Liver (tissue), 9 donors: Measurements from ENCODE around the gene NAA10. TPM values are rescaled to one million over a fixed set of nuclear protein-coding genes. Genes with fewer than 3 reads are reported as not detected.

Source experiments
- DNase-seq: peaks from one replicate; pipeline ENCODE4 v3.0.0-alpha.2; 2017; ENCODE audit warnings: low spot score
- H3K27ac ChIP-seq, 2 donors: one replicate each; pipeline ENCODE4 v1.7.0; 2013; ENCODE audit warnings: inconsistent platforms in 2 of 2, low read length in 2 of 2, control low read depth in 1 of 2, low read depth in 1 of 2, mild to moderate bottlenecking in 1 of 2
- H3K27me3 ChIP-seq, 4 donors: one replicate each; pipeline versions ENCODE4 v1.6.1 to v1.7.0; 2013; ENCODE audit warnings: low read length in 3 of 4, inconsistent platforms in 1 of 4, mild to moderate bottlenecking in 1 of 4, moderate library complexity in 1 of 4; ENCODE audit not compliant: control insufficient read depth in 4 of 4, insufficient read depth in 4 of 4
- H3K36me3 ChIP-seq, 4 donors: one replicate each; pipeline versions ENCODE4 v1.6.1 to v1.7.0; 2013; ENCODE audit warnings: low read length in 3 of 4, mild to moderate bottlenecking in 3 of 4, low read depth in 1 of 4, moderate library complexity in 1 of 4; ENCODE audit not compliant: control insufficient read depth in 4 of 4, insufficient read depth in 3 of 4
- H3K4me1 ChIP-seq, 4 donors: one replicate each; pipeline versions ENCODE4 v1.6.1 to v1.7.0; 2013; ENCODE audit warnings: low read length in 3 of 4, mild to moderate bottlenecking in 3 of 4, moderate library complexity in 1 of 4; ENCODE audit not compliant: control insufficient read depth in 4 of 4, insufficient read depth in 4 of 4
- H3K4me3 ChIP-seq, 3 donors: one replicate each; pipeline versions ENCODE4 v1.6.1 to v1.7.0; 2013; ENCODE audit warnings: low read length in 3 of 3, control low read depth in 1 of 3, low read depth in 1 of 3, mild to moderate bottlenecking in 1 of 3
- H3K9ac ChIP-seq, 2 donors: one replicate each; pipeline ENCODE4 v1.7.0; 2013; ENCODE audit warnings: low read length in 2 of 2, mild to moderate bottlenecking in 2 of 2, moderate library complexity in 2 of 2, control low read depth in 1 of 2, low read depth in 1 of 2
- H3K9me3 ChIP-seq, 4 donors: one replicate each; pipeline versions ENCODE4 v1.6.1 to v1.7.0; 2013; ENCODE audit warnings: low read length in 3 of 4; ENCODE audit not compliant: control insufficient read depth in 4 of 4
- EGR1 ChIP-seq, 2 donors: IDR thresholded peaks; 2 replicates each; pipeline ENCODE4 v1.6.1; 2016 to 2018; ENCODE audit warnings: antibody characterized with exemption in 2 of 2, low read depth in 2 of 2
- FOXA1 ChIP-seq: IDR thresholded peaks from 2 replicates; pipeline ENCODE4 v1.6.1; 2016; ENCODE audit warnings: antibody characterized with exemption
- GABPA ChIP-seq, 2 donors: IDR thresholded peaks in 1 of 2; conservative IDR thresholded peaks in 1 of 2; 2 replicates each; pipeline ENCODE4 v1.6.1; 2016; ENCODE audit warnings: antibody characterized with exemption in 2 of 2, mild to moderate bottlenecking in 1 of 2, moderate library complexity in 1 of 2
- HNF4A ChIP-seq, 2 donors: conservative IDR thresholded peaks; 2 replicates each; pipeline ENCODE4 v1.6.1; 2016; ENCODE audit warnings: antibody characterized with exemption in 2 of 2, mild to moderate bottlenecking in 2 of 2
- HNF4G ChIP-seq: IDR thresholded peaks from 2 replicates; pipeline ENCODE4 v1.6.1; 2016; ENCODE audit warnings: antibody characterized with exemption
- JUND ChIP-seq, 2 donors: IDR thresholded peaks; 2 replicates each; pipeline ENCODE4 v1.6.1; 2016; ENCODE audit warnings: antibody characterized with exemption in 2 of 2
- NR2F2 ChIP-seq: IDR thresholded peaks from 2 replicates; pipeline ENCODE4 v1.6.1; 2016; ENCODE audit warnings: antibody characterized with exemption
- RAD21 ChIP-seq, 2 donors: IDR thresholded peaks; 2 replicates each; pipeline ENCODE4 v1.6.1; 2016; ENCODE audit warnings: antibody characterized with exemption in 2 of 2, mild to moderate bottlenecking in 2 of 2
- RXRA ChIP-seq, 2 donors: IDR thresholded peaks; 2 replicates each; pipeline ENCODE4 v1.6.1; 2017 to 2018; ENCODE audit warnings: antibody characterized with exemption in 2 of 2, mild to moderate bottlenecking in 1 of 2
- SP1 ChIP-seq: IDR thresholded peaks from 2 replicates; pipeline ENCODE4 v1.6.1; 2018; ENCODE audit warnings: antibody characterized with exemption, mild to moderate bottlenecking
- TAF1 ChIP-seq: conservative IDR thresholded peaks from 2 replicates; pipeline ENCODE4 v1.6.1; 2016; ENCODE audit warnings: antibody characterized with exemption, mild to moderate bottlenecking
- WGBS: extraction: QIAGEN DNeasy Blood & Tissue Kit; methylation state at CpG from one replicate; pipeline ENCODE4 v1.1.7; 2013; 5-methylcytosine and 5-hydroxymethylcytosine counted together
- polyA plus RNA-seq, 2 donors: library from polyadenylated mRNA; stranded (reverse) in 1 of 2; unstranded in 1 of 2; fragments of 200-250 nt in 1 of 2; fragments of >200 nt in 1 of 2; fragmentation: Nextera tagmentation in 1 of 2; extraction: Ambion mirVana in 1 of 2; gene quantifications; one replicate each; pipeline versions ENCODE4 v1.2.1 to v1.2.3, GENCODE V29; 2013 to 2015
- total RNA-seq, 2 donors: library from RNA; depleted of rRNA; stranded (reverse); fragments of >200 nt; gene quantifications; one replicate each; pipeline ENCODE4 v1.2.3, GENCODE V29; 2014
- TF ChIP-seq, protein P1 (sequence below): IDR thresholded peaks from 2 replicates; pipeline ENCODE4 v1.6.1; 2016; ENCODE audit warnings: antibody characterized with exemption
- TF ChIP-seq, protein P2 (sequence below): IDR thresholded peaks from 2 replicates; pipeline ENCODE4 v1.6.1; 2016; ENCODE audit warnings: antibody characterized with exemption
- TF ChIP-seq, protein P3 (sequence below): IDR thresholded peaks from 2 replicates; pipeline ENCODE4 v1.6.1; 2016; ENCODE audit warnings: antibody characterized with exemption
- TF ChIP-seq, protein P4 (sequence below): fragments of 150-350 bp; IDR thresholded peaks from 2 replicates; pipeline ENCODE4 v1.5.1; 2017; ENCODE audit warnings: improper control_type of control experiment, low read depth, low read length; ENCODE audit not compliant: missing input control
- TF ChIP-seq, protein P5 (sequence below): IDR thresholded peaks from 2 replicates; pipeline ENCODE4 v1.6.1; 2016; ENCODE audit warnings: antibody characterized with exemption, mild to moderate bottlenecking
- donor health status: healthy.
- donor health status: healthy.
- donor health status: healthy.
- donor health status: healthy.
- donor health status: healthy.

The NAA10 gene
- total and polyA plus RNA-seq, 4 donors, result 20.5 to 58.8 (median 44.4) TPM

DNA sequence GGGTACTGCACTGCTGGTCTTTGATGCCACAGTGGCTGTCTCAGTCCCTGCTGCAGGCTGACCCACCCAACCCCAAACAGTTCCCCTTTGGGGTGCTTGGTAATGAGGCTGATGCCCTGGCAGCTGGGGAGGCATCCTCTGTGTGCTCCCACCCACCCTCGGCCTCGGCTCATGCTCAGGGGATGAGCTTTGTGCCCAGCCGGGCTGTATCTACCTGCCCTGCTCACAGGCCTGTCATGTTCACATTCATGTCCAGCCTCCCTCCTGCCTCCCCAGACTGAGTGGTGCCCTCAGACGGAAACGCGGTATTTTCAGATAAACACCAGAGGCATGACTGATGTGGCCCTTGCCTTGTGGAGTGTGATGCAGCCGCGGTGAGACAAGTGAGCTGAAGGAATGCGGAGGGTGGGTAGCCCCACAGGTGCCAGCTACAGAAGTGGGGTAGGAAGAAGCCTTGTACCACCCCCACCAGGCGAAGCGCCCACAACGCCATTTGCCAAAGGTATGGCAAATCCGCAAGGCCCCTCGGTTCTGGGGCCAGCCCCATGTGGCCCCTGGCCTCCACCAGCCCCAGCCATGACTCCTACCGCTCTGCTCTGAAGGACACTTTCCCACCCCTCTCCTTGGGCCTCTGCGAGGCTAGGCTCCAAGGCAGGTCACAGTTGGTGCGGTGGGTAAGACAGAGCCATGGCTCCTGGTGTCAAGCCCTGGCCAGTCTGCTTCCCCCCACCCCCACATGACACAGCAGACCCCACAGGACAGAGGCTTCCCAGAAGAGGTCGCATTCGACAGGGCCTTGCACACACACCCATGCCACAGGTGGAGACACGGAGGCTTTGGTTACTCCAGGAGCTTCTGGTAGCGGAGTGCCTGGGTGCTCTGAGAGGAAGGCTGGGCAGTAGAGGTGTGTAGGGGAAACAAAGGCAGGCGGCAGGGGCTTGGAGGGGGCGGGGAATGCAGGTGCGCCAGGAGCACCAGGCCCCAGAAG is 11.4 kb upstream of the NAA10 start:
- 90% methylated on average over 24 of the region's 24 CpGs for WGBS
- Histone ChIP-seq H3K4me1 (peaks cover 0 to 7% (median 0%) of the 10 kb centered on the region in 4 donors), H3K9me3 (no peaks in the 10 kb centered on the region), H3K27ac (no peak overlapping the region), H3K4me3 (no peak overlapping the region), H3K27me3 (no peaks in the 10 kb centered on the region), H3K36me3 (peaks cover 3 to 19% (median 10%) of the 10 kb centered on the region in 4 donors), H3K9ac (no peak overlapping the region)
- DNase-seq, result no peak
- TF ChIP-seq HNF4A (conservative IDR thresholded peaks at IDR 0.05) (no peak), TAF1 (no peak), RAD21 (IDR thresholded peaks at IDR 0.05) (no peak), GABPA (IDR thresholded peaks at IDR 0.05 in 1 of 2, conservative IDR thresholded peaks at IDR 0.05 in 1 of 2) (no peak), SP1 (no peak), JUND (IDR thresholded peaks at IDR 0.05) (no peak), FOXA1 (no peak), NR2F2 (no peak), HNF4G (no peak), EGR1 (IDR thresholded peaks at IDR 0.05; ENCODE audit: low read depth in 2 of 2) (no peak), RXRA (IDR thresholded peaks at IDR 0.05) (no peak)
- TF ChIP-seq, protein P1, sequence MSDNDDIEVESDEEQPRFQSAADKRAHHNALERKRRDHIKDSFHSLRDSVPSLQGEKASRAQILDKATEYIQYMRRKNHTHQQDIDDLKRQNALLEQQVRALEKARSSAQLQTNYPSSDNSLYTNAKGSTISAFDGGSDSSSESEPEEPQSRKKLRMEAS, result no peak
- TF ChIP-seq, protein P2, sequence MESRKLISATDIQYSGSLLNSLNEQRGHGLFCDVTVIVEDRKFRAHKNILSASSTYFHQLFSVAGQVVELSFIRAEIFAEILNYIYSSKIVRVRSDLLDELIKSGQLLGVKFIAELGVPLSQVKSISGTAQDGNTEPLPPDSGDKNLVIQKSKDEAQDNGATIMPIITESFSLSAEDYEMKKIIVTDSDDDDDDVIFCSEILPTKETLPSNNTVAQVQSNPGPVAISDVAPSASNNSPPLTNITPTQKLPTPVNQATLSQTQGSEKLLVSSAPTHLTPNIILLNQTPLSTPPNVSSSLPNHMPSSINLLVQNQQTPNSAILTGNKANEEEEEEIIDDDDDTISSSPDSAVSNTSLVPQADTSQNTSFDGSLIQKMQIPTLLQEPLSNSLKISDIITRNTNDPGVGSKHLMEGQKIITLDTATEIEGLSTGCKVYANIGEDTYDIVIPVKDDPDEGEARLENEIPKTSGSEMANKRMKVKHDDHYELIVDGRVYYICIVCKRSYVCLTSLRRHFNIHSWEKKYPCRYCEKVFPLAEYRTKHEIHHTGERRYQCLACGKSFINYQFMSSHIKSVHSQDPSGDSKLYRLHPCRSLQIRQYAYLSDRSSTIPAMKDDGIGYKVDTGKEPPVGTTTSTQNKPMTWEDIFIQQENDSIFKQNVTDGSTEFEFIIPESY, result no peak
- TF ChIP-seq, protein P3, sequence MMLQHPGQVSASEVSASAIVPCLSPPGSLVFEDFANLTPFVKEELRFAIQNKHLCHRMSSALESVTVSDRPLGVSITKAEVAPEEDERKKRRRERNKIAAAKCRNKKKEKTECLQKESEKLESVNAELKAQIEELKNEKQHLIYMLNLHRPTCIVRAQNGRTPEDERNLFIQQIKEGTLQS, result no peak
- TF ChIP-seq, protein P4, sequence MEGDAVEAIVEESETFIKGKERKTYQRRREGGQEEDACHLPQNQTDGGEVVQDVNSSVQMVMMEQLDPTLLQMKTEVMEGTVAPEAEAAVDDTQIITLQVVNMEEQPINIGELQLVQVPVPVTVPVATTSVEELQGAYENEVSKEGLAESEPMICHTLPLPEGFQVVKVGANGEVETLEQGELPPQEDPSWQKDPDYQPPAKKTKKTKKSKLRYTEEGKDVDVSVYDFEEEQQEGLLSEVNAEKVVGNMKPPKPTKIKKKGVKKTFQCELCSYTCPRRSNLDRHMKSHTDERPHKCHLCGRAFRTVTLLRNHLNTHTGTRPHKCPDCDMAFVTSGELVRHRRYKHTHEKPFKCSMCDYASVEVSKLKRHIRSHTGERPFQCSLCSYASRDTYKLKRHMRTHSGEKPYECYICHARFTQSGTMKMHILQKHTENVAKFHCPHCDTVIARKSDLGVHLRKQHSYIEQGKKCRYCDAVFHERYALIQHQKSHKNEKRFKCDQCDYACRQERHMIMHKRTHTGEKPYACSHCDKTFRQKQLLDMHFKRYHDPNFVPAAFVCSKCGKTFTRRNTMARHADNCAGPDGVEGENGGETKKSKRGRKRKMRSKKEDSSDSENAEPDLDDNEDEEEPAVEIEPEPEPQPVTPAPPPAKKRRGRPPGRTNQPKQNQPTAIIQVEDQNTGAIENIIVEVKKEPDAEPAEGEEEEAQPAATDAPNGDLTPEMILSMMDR, result no peak
- TF ChIP-seq, protein P5, sequence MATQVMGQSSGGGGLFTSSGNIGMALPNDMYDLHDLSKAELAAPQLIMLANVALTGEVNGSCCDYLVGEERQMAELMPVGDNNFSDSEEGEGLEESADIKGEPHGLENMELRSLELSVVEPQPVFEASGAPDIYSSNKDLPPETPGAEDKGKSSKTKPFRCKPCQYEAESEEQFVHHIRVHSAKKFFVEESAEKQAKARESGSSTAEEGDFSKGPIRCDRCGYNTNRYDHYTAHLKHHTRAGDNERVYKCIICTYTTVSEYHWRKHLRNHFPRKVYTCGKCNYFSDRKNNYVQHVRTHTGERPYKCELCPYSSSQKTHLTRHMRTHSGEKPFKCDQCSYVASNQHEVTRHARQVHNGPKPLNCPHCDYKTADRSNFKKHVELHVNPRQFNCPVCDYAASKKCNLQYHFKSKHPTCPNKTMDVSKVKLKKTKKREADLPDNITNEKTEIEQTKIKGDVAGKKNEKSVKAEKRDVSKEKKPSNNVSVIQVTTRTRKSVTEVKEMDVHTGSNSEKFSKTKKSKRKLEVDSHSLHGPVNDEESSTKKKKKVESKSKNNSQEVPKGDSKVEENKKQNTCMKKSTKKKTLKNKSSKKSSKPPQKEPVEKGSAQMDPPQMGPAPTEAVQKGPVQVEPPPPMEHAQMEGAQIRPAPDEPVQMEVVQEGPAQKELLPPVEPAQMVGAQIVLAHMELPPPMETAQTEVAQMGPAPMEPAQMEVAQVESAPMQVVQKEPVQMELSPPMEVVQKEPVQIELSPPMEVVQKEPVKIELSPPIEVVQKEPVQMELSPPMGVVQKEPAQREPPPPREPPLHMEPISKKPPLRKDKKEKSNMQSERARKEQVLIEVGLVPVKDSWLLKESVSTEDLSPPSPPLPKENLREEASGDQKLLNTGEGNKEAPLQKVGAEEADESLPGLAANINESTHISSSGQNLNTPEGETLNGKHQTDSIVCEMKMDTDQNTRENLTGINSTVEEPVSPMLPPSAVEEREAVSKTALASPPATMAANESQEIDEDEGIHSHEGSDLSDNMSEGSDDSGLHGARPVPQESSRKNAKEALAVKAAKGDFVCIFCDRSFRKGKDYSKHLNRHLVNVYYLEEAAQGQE, result no peak
